Ishikawa (cell line): Measurements from ENCODE around the gene FMNL1.

Experiments
- CEBPB ChIP-seq: IDR thresholded peaks from 2 replicates; pipeline ENCODE4 v1.6.1; 2012
- CREB1 ChIP-seq: IDR thresholded peaks from 2 replicates; pipeline ENCODE4 v1.6.1; 2012; ENCODE audit warnings: low read depth
- EGR1 ChIP-seq: IDR thresholded peaks from 2 replicates; pipeline ENCODE4 v1.6.1; 2012
- EP300 ChIP-seq: IDR thresholded peaks from 2 replicates; pipeline ENCODE4 v1.6.1; 2012; ENCODE audit warnings: borderline replicate concordance
- FOXM1 ChIP-seq: IDR thresholded peaks from 2 replicates; pipeline ENCODE4 v1.6.1; 2012; ENCODE audit warnings: low read depth, borderline replicate concordance
- MAX ChIP-seq: IDR thresholded peaks from 2 replicates; pipeline ENCODE4 v1.6.1; 2012
- NFIC ChIP-seq: IDR thresholded peaks from 2 replicates; pipeline ENCODE4 v1.6.1; 2012
- RAD21 ChIP-seq: IDR thresholded peaks from 2 replicates; pipeline ENCODE4 v1.6.1; 2012; ENCODE audit warnings: low read depth
- REST ChIP-seq: IDR thresholded peaks from 2 replicates; pipeline ENCODE4 v1.6.1; 2012; ENCODE audit warnings: low read depth, mild to moderate bottlenecking
- TAF1 ChIP-seq: IDR thresholded peaks from 2 replicates; pipeline ENCODE4 v1.6.1; 2012; ENCODE audit warnings: low read depth, mild to moderate bottlenecking
- TCF12 ChIP-seq: IDR thresholded peaks from 2 replicates; pipeline ENCODE4 v1.6.1; 2012; ENCODE audit warnings: low read depth
- TEAD4 ChIP-seq: IDR thresholded peaks from 2 replicates; pipeline ENCODE4 v1.6.1; 2012
- YY1 ChIP-seq: IDR thresholded peaks from 2 replicates; pipeline ENCODE4 v1.6.1; 2012; ENCODE audit warnings: low read depth
- ZBTB7A ChIP-seq: IDR thresholded peaks from 2 replicates; pipeline ENCODE4 v1.6.1; 2012; ENCODE audit warnings: low read depth
- TF ChIP-seq, protein P1 (sequence below): IDR thresholded peaks from 2 replicates; pipeline ENCODE4 v1.6.1; 2012

FMNL1 gene

DNA sequence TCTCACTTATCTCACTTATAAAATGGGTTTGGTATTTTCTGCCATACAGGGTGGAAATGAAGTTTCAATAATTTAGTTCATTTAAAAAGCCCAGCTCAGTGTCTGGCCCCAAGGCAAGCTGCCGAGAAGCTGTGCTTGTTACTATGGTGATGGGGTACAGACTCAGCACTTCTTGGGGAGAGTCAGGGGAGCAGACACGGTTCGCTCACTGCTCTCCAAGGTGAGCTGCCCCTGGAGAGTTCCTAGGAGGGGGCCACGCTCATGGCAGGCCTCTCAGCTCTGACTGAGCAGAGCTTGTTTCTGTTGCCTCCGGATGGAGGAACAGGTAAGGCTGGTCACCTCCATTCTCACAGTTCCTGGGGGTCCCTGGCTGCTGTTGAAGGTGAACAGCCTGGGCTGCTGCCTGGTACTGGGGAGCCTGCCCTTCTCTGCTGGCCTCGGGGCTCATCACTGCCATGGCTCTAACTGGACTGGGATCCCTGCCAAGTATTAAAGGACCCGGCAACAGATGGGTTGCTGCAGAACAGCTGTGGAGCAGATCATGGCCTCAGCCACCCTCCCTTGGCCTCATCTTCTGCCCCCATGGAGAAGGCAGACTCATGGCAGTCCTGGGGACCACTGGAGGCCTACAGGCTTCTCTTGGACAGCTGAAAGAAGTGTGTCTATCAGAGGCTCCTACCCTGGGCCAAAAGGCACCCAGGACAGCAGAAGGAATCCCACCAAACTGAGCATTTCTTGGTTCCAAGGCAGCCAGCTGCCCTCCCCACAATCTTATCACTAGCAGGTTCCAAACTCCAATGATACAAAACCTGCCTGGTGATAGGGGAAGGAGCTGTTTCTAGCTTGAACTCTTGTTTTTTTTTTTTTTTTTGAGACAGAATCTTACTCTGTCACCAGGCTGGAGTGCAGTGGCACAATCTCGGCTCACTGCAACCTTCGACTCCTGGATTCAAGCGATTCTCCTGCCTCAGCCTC is 66.1 kb downstream of the FMNL1 start:
- TF ChIP-seq ZBTB7A (no peak), YY1 (no peak), REST (no peak), TCF12 (no peak), TAF1 (no peak)

DNA sequence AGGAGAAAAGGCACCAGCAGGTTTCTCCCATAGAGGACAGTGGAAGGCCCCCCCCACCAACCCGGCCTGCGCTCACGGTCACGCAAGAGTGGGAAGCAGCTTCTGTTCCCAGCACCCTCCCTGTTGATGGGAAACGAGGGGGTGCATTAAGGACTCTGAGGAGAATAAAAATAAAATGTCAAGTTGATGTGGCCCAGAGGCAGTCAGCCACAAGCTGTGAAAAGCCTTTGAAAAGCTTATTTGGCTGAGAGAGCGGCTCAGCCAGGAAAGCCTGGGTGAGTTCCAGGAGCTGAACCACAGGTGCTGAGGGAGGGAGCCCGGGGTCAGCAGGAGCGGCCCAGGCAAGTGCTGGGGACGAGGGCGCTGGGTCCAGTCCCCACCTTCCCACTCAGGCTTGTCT is 67.1 kb downstream of the FMNL1 start:
- TF ChIP-seq TCF12 (no peak), REST (no peak), ZBTB7A (no peak), CREB1 (no peak), NFIC (no peak), FOXM1 (no peak), CEBPB (no peak), RAD21 (no peak), MAX (no peak), EP300 (no peak), TEAD4 (no peak), YY1 (no peak), EGR1 (no peak), TAF1 (no peak)
- TF ChIP-seq, protein P1, sequence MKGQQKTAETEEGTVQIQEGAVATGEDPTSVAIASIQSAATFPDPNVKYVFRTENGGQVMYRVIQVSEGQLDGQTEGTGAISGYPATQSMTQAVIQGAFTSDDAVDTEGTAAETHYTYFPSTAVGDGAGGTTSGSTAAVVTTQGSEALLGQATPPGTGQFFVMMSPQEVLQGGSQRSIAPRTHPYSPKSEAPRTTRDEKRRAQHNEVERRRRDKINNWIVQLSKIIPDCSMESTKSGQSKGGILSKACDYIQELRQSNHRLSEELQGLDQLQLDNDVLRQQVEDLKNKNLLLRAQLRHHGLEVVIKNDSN = no peak

- TF ChIP-seq NFIC = no peak
- TF ChIP-seq YY1 = no peak
- TF ChIP-seq EGR1 = no peak
- no peak for TF ChIP-seq EP300
- no peak for TF ChIP-seq FOXM1
- TF ChIP-seq CREB1 = no peak
- no peak for TF ChIP-seq REST
- no peak for TF ChIP-seq ZBTB7A
- TF ChIP-seq TAF1 = no peak
- TF ChIP-seq CEBPB = no peak
- TF ChIP-seq MAX = no peak
- TF ChIP-seq, protein P1 = no peak
- no peak for TF ChIP-seq RAD21
- TF ChIP-seq TEAD4 = no peak
- TF ChIP-seq TCF12 = no peak
Observed at GRCh38 chr17:45289301-45290268, 67.9 kb downstream of the FMNL1 start.
